ENCODE results near the gene ARHGAP9. TPM values are rescaled to one million over a fixed set of nuclear protein-coding genes. Genes with fewer than 3 reads are reported as not detected.

Gene ARHGAP9
- total and polyA plus RNA-seq, 2 donors from 2014 or later = 3.8 to 18.1 TPM

DNA sequence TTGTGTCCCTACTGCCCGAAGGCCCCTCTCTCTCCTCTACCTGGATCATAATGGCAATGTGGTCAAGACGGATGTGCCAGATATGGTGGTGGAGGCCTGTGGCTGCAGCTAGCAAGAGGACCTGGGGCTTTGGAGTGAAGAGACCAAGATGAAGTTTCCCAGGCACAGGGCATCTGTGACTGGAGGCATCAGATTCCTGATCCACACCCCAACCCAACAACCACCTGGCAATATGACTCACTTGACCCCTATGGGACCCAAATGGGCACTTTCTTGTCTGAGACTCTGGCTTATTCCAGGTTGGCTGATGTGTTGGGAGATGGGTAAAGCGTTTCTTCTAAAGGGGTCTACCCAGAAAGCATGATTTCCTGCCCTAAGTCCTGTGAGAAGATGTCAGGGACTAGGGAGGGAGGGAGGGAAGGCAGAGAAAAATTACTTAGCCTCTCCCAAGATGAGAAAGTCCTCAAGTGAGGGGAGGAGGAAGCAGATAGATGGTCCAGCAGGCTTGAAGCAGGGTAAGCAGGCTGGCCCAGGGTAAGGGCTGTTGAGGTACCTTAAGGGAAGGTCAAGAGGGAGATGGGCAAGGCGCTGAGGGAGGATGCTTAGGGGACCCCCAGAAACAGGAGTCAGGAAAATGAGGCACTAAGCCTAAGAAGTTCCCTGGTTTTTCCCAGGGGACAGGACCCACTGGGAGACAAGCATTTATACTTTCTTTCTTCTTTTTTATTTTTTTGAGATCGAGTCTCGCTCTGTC lies 22.8 kb downstream of the ARHGAP9 start:
- Histone ChIP-seq H3K27ac (ENCODE audit: low read depth in 2 of 2, low read length in 2 of 2) (no peak overlapping the region), H3K4me3 (ENCODE audit: low read length in 3 of 3) (no peak overlapping the region), H3K4me1 (ENCODE audit: control insufficient read depth in 2 of 3, insufficient read depth in 2 of 3, low read depth in 1 of 3, low read length in 3 of 3) (peaks cover 0 to 13% (median 9%) of the 10 kb centered on the region in 3 donors), H3K9ac (ENCODE audit: low read length in 3 of 3) (no peak overlapping the region), H3K27me3 (ENCODE audit: control insufficient read depth, insufficient read depth, low read length) (no peaks in the 10 kb centered on the region), H3K36me3 (ENCODE audit: control insufficient read depth in 2 of 3, insufficient read depth in 3 of 3, low read length in 3 of 3) (no peaks in the 10 kb centered on the region), H3K9me3 (ENCODE audit: control insufficient read depth in 2 of 3, insufficient read depth in 1 of 3, low read length in 3 of 3) (no peaks in the 10 kb centered on the region)
- TF ChIP-seq, protein P1, sequence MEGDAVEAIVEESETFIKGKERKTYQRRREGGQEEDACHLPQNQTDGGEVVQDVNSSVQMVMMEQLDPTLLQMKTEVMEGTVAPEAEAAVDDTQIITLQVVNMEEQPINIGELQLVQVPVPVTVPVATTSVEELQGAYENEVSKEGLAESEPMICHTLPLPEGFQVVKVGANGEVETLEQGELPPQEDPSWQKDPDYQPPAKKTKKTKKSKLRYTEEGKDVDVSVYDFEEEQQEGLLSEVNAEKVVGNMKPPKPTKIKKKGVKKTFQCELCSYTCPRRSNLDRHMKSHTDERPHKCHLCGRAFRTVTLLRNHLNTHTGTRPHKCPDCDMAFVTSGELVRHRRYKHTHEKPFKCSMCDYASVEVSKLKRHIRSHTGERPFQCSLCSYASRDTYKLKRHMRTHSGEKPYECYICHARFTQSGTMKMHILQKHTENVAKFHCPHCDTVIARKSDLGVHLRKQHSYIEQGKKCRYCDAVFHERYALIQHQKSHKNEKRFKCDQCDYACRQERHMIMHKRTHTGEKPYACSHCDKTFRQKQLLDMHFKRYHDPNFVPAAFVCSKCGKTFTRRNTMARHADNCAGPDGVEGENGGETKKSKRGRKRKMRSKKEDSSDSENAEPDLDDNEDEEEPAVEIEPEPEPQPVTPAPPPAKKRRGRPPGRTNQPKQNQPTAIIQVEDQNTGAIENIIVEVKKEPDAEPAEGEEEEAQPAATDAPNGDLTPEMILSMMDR (IDR thresholded peaks at IDR 0.05; ENCODE audit: borderline replicate concordance, extremely low read depth, insufficient read depth) = no peak
- FAIRE-seq (no peak), DNase-seq (no peak)
- intact Hi-C loops (cut with DNase I) = loop anchor here (10.0 kb wide), 1 partner anchor 192 kb away; no protein-coding TSS in a partner anchor

DNA sequence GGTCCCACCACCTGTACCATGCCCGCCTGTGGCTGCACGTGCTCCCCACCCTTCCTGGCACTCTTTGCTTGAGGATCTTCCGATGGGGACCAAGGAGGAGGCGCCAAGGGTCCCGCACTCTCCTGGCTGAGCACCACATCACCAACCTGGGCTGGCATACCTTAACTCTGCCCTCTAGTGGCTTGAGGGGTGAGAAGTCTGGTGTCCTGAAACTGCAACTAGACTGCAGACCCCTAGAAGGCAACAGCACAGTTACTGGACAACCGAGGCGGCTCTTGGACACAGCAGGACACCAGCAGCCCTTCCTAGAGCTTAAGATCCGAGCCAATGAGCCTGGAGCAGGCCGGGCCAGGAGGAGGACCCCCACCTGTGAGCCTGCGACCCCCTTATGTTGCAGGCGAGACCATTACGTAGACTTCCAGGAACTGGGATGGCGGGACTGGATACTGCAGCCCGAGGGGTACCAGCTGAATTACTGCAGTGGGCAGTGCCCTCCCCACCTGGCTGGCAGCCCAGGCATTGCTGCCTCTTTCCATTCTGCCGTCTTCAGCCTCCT lies 23.4 kb downstream of the ARHGAP9 start:
- DNase-seq (peak in 4 of 5 donors; percentile 61 to 87 (median 69)), FAIRE-seq (no peak)
- TF ChIP-seq, protein P1 (IDR thresholded peaks at IDR 0.05; ENCODE audit: borderline replicate concordance, extremely low read depth, insufficient read depth) = peak; percentile 61
- Histone ChIP-seq H3K9ac (ENCODE audit: low read length in 3 of 3) (no peak overlapping the region), H3K27me3 (ENCODE audit: control insufficient read depth, insufficient read depth, low read length) (no peaks in the 10 kb centered on the region), H3K4me3 (ENCODE audit: low read length in 3 of 3) (no peak overlapping the region), H3K4me1 (ENCODE audit: control insufficient read depth in 2 of 3, insufficient read depth in 2 of 3, low read depth in 1 of 3, low read length in 3 of 3) (peaks cover 0 to 12% (median 9%) of the 10 kb centered on the region in 3 donors), H3K27ac (ENCODE audit: low read depth in 2 of 2, low read length in 2 of 2) (no peak overlapping the region), H3K9me3 (ENCODE audit: control insufficient read depth in 2 of 3, insufficient read depth in 1 of 3, low read length in 3 of 3) (no peaks in the 10 kb centered on the region), H3K36me3 (ENCODE audit: control insufficient read depth in 2 of 3, insufficient read depth in 3 of 3, low read length in 3 of 3) (no peaks in the 10 kb centered on the region)
- intact Hi-C loops (cut with DNase I) = loop anchor here (10.0 kb wide), 1 partner anchor 191 kb away; no protein-coding TSS in a partner anchor

DNA sequence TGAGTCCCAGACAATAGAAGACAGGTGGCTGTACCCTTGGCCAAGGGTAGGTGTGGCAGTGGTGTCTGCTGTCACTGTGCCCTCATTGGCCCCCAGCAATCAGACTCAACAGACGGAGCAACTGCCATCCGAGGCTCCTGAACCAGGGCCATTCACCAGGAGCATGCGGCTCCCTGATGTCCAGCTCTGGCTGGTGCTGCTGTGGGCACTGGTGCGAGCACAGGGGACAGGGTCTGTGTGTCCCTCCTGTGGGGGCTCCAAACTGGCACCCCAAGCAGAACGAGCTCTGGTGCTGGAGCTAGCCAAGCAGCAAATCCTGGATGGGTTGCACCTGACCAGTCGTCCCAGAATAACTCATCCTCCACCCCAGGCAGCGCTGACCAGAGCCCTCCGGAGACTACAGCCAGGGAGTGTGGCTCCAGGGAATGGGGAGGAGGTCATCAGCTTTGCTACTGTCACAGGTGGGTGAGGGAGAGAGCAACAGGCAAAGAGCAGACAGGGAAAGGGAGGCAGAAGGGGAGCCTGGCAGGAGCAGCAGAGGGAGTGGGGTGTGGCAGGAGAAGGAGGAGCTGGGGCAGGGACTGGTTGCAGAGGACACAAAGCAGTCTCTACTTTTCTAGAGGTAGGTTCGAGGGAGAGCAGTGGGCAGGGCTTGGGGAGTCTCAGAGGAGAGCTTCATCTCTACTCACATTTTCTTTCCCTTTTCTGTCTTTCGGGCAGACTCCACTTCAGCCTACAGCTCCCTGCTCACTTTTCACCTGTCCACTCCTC lies 24.1 kb downstream of the ARHGAP9 start:
- Histone ChIP-seq H3K9ac (ENCODE audit: low read length in 3 of 3) (no peak overlapping the region), H3K27me3 (ENCODE audit: control insufficient read depth, insufficient read depth, low read length) (no peaks in the 10 kb centered on the region), H3K27ac (ENCODE audit: low read depth in 2 of 2, low read length in 2 of 2) (peak overlapping the region in 1 of 2 donors; percentile 23), H3K4me1 (ENCODE audit: control insufficient read depth in 2 of 3, insufficient read depth in 2 of 3, low read depth in 1 of 3, low read length in 3 of 3) (peaks cover 0 to 9% (median 7%) of the 10 kb centered on the region in 3 donors), H3K9me3 (ENCODE audit: control insufficient read depth in 2 of 3, insufficient read depth in 1 of 3, low read length in 3 of 3) (no peaks in the 10 kb centered on the region), H3K4me3 (ENCODE audit: low read length in 3 of 3) (no peak overlapping the region), H3K36me3 (ENCODE audit: control insufficient read depth in 2 of 3, insufficient read depth in 3 of 3, low read length in 3 of 3) (no peaks in the 10 kb centered on the region)
- FAIRE-seq (no peak), DNase-seq (no peak)
- TF ChIP-seq, protein P1 (IDR thresholded peaks at IDR 0.05; ENCODE audit: borderline replicate concordance, extremely low read depth, insufficient read depth) = no peak
- intact Hi-C loops (cut with DNase I) = loop anchor here (10.0 kb wide), 1 partner anchor 191 kb away; no protein-coding TSS in a partner anchor
